Fibroblast of lung (primary cell): ENCODE measurements around the gene LRMDA. TPM values are rescaled to one million over a fixed set of nuclear protein-coding genes. Genes with fewer than 3 reads are reported as not detected.

Source experiments
- DNase-seq, 2 donors: peaks; one replicate each; pipeline versions ENCODE4 v3.0.0 to v3.0.0-alpha.2; 2010; ENCODE audit warnings: low read depth in 2 of 2
- H2AFZ ChIP-seq: 2 replicates; pipeline ENCODE4 v1.5.1; 2012; ENCODE audit warnings: low read length, control low read depth, inconsistent platforms
- H3K27ac ChIP-seq: 2 replicates; pipeline ENCODE4 v1.5.1; 2011; ENCODE audit warnings: low read length, control low read depth; ENCODE audit not compliant: insufficient read depth
- H3K27me3 ChIP-seq: 2 replicates; pipeline ENCODE4 v1.5.1; 2011; ENCODE audit warnings: mild to moderate bottlenecking, low read length; ENCODE audit not compliant: control insufficient read depth, insufficient read depth
- H3K36me3 ChIP-seq: 2 replicates; pipeline ENCODE4 v1.5.1; 2011; ENCODE audit warnings: low read length; ENCODE audit not compliant: control insufficient read depth, insufficient read depth
- H3K4me1 ChIP-seq: 2 replicates; pipeline ENCODE4 v1.5.1; 2011; ENCODE audit warnings: low read length; ENCODE audit not compliant: control insufficient read depth, insufficient read depth; ENCODE audit errors: extremely low read depth
- H3K4me2 ChIP-seq: 2 replicates; pipeline ENCODE4 v1.5.1; 2011; ENCODE audit warnings: low read length, control low read depth; ENCODE audit not compliant: insufficient read depth; ENCODE audit errors: extremely low read depth
- H3K4me3 ChIP-seq, 4 experiments: fragments of 200-600 bp in 1 of 4; sonication (generic) in 1 of 4; replicated peaks in 1 of 4; 2 replicates each; pipeline ENCODE4 v1.5.1; 2011 to 2016; ENCODE audit warnings: low read length in 4 of 4, low read depth in 3 of 4, mild to moderate bottlenecking in 3 of 4, control low read depth in 2 of 4, inconsistent platforms in 1 of 4, mixed read lengths in 1 of 4; ENCODE audit not compliant: insufficient read depth in 1 of 4; ENCODE audit errors: control extremely low read depth in 1 of 4
- H3K79me2 ChIP-seq: 2 replicates; pipeline ENCODE4 v1.5.1; 2012; ENCODE audit warnings: mild to moderate bottlenecking, low read length, inconsistent platforms; ENCODE audit not compliant: control insufficient read depth, insufficient read depth
- H3K9ac ChIP-seq: 2 replicates; pipeline ENCODE4 v1.5.1; 2011; ENCODE audit warnings: mild to moderate bottlenecking, low read length, control low read depth; ENCODE audit not compliant: insufficient read depth
- H3K9me3 ChIP-seq: 2 replicates; pipeline ENCODE4 v1.5.1; 2012; ENCODE audit warnings: low read depth, low read length; ENCODE audit not compliant: control insufficient read depth, insufficient read depth
- H4K20me1 ChIP-seq: 2 replicates; pipeline ENCODE4 v1.5.1; 2011; ENCODE audit warnings: low read length; ENCODE audit not compliant: control insufficient read depth, insufficient read depth; ENCODE audit errors: extremely low read depth
- EZH2 ChIP-seq: IDR thresholded peaks from 2 replicates; pipeline ENCODE4 v1.5.1; 2012; ENCODE audit warnings: low read length, control low read depth, mild to moderate bottlenecking; ENCODE audit errors: missing control alignments
- polyA plus RNA-seq, 2 donors: library from polyadenylated mRNA; depleted of rRNA in 1 of 2; stranded (reverse) in 1 of 2; unstranded in 1 of 2; fragments of >200 nt; gene quantifications; 2 replicates each; pipeline ENCODE4 v1.2.1, GENCODE V29; 2011 to 2012; ENCODE audit warnings: missing spikeins in 1 of 2
- total RNA-seq: library from RNA; depleted of rRNA; stranded (reverse); fragments of >200 nt; gene quantifications from 2 replicates; pipeline ENCODE4 v1.2.1, GENCODE V29; 2014
- TF ChIP-seq, protein P1 (sequence below), 2 donors: IDR thresholded peaks in 1 of 2; conservative IDR thresholded peaks in 1 of 2; 1 replicate in 1 of 2; 2 replicates in 1 of 2; pipeline ENCODE4 v1.5.1; 2011 to 2012; ENCODE audit warnings: low read length in 2 of 2, control low read depth in 1 of 2, inconsistent platforms in 1 of 2, low read depth in 1 of 2, mild to moderate bottlenecking in 1 of 2

The LRMDA gene
- total and polyA plus RNA-seq, 2 donors (not counting 1 experiment from before 2014, with no cell fraction given), result 1.7 to 2.0 TPM

GRCh38 chr10:76045174-76045573 is 613.8 kb downstream of the LRMDA start:
- Histone ChIP-seq H2AFZ (no peak overlapping the region), H3K9ac (no peak overlapping the region), H3K27ac (no peak overlapping the region), H3K36me3 (no peaks in the 10 kb centered on the region), H3K4me1 (no peaks in the 10 kb centered on the region), H3K79me2 (no peaks in the 10 kb centered on the region), H3K4me3 (no peak overlapping the region), H3K9me3 (no peaks in the 10 kb centered on the region), H3K4me2 (no peak overlapping the region), H3K27me3 (peaks cover 10% of the 10 kb centered on the region), H4K20me1 (no peaks in the 10 kb centered on the region)
- TF ChIP-seq, protein P1, sequence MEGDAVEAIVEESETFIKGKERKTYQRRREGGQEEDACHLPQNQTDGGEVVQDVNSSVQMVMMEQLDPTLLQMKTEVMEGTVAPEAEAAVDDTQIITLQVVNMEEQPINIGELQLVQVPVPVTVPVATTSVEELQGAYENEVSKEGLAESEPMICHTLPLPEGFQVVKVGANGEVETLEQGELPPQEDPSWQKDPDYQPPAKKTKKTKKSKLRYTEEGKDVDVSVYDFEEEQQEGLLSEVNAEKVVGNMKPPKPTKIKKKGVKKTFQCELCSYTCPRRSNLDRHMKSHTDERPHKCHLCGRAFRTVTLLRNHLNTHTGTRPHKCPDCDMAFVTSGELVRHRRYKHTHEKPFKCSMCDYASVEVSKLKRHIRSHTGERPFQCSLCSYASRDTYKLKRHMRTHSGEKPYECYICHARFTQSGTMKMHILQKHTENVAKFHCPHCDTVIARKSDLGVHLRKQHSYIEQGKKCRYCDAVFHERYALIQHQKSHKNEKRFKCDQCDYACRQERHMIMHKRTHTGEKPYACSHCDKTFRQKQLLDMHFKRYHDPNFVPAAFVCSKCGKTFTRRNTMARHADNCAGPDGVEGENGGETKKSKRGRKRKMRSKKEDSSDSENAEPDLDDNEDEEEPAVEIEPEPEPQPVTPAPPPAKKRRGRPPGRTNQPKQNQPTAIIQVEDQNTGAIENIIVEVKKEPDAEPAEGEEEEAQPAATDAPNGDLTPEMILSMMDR (conservative IDR thresholded peaks at IDR 0.05 in 1 of 2, IDR thresholded peaks at IDR 0.05 in 1 of 2; ENCODE audit: low read depth in 1 of 2, low read length in 2 of 2), result no peak
- TF ChIP-seq EZH2, result no peak
- no peak for DNase-seq

- no peaks in the 10 kb centered on the region for H3K9me3 ChIP-seq
- H2AFZ ChIP-seq, result no peak overlapping the region
- no peaks in the 10 kb centered on the region for H3K36me3 ChIP-seq
- H3K79me2 ChIP-seq, result no peaks in the 10 kb centered on the region
- no peak for TF ChIP-seq EZH2
- TF ChIP-seq, protein P1 (conservative IDR thresholded peaks at IDR 0.05 in 1 of 2, IDR thresholded peaks at IDR 0.05 in 1 of 2; ENCODE audit: low read depth in 1 of 2, low read length in 2 of 2), result no peak
- H3K27me3 ChIP-seq, result peaks cover 14% of the 10 kb centered on the region
- no peak overlapping the region for H3K9ac ChIP-seq
- no peaks in the 10 kb centered on the region for H3K4me1 ChIP-seq
- DNase-seq, result no peak
- H3K27ac ChIP-seq, result no peak overlapping the region
- H3K4me2 ChIP-seq, result no peak overlapping the region
- H4K20me1 ChIP-seq, result no peaks in the 10 kb centered on the region
- H3K4me3 ChIP-seq, result no peak overlapping the region
Measured at GRCh38 chr10:76047521-76047920, 616.1 kb downstream of the LRMDA start.

GRCh38 chr10:76049581-76050290 is 618.3 kb downstream of the LRMDA start:
- no peak for TF ChIP-seq EZH2
- TF ChIP-seq, protein P1 (conservative IDR thresholded peaks at IDR 0.05 in 1 of 2, IDR thresholded peaks at IDR 0.05 in 1 of 2; ENCODE audit: low read depth in 1 of 2, low read length in 2 of 2), result no peak
- no peaks in the 10 kb centered on the region for H4K20me1 ChIP-seq
- H3K27ac ChIP-seq, result no peak overlapping the region
- no peak overlapping the region for H3K4me3 ChIP-seq
- peaks cover 14% of the 10 kb centered on the region for H3K27me3 ChIP-seq
- H3K9ac ChIP-seq, result no peak overlapping the region
- no peak overlapping the region for H3K4me2 ChIP-seq
- no peaks in the 10 kb centered on the region for H3K4me1 ChIP-seq
- H3K79me2 ChIP-seq, result no peaks in the 10 kb centered on the region
- H2AFZ ChIP-seq, result no peak overlapping the region
- peak; percentile 9 to 46 for DNase-seq
- H3K36me3 ChIP-seq, result no peaks in the 10 kb centered on the region
- no peaks in the 10 kb centered on the region for H3K9me3 ChIP-seq
